HG03378 (cell line): ENCODE measurements around the gene TEX2.
"Not testable (repeated sequence)": the region's sequence is repeated elsewhere in the genome, so short reads cannot be mapped to it uniquely, and the experiment has no call there.

Experiments
- ATAC-seq: cut with Tn5 transposase; IDR thresholded peaks from one replicate; pipeline ENCODE4 v1.9.1; 2021; ENCODE audit warnings: mild to moderate bottlenecking, moderate library complexity; ENCODE audit not compliant: unreplicated experiment

Gene TEX2

GRCh38 chr17:64240741-64241347, 22.2 kb downstream of the TEX2 start:
- ATAC-seq, result no peak

GRCh38 chr17:64240261-64240740, 22.8 kb downstream of the TEX2 start:
- no peak for ATAC-seq

DNA sequence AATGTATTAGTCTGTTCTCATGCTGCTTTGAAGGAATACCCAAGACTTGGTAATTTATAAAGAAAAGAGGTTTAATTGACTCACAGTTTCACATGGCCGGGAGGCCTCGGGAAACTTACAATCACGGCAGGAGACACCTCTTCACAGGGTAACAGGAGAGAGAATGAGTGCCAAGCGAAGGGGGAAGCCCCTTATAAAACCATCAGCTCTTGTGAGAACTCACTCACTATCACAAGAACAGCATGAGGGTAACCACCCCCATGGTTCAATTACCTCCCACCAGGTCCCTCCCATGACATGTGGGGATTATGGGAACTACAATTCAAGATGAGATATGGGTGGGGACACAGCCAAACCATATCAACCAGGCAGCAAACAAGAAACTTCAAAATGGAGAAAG, 24.6 kb downstream of the TEX2 start:
- ATAC-seq, result not testable (repeated sequence)

DNA sequence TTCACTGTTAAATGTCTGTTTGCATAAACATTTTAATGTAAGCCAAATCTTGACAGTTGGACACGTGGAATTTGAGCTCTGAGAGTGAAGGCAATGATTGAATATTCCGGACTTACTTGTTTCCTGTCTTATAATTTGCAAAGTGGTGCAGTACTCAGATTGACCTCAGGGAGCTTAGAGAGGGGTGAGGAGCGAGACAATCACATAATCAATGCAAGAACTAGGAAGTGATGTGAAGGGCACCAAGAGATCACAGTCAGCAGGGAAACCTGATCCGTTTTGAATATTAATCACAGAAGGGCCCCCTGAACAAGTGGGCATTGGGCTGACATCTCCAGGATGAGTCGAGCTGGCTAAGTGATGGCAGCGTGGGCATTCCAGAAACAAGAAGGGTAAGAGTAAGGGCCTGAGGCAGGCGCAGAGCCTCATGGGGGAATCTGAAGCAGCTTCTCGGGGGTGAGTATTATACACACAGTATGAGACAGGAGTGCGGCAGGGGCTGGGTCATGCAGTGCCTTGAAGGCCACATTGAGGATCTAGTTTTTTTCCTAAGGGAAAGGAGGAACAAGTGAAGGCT, 26.1 kb downstream of the TEX2 start:
- no peak for ATAC-seq

DNA sequence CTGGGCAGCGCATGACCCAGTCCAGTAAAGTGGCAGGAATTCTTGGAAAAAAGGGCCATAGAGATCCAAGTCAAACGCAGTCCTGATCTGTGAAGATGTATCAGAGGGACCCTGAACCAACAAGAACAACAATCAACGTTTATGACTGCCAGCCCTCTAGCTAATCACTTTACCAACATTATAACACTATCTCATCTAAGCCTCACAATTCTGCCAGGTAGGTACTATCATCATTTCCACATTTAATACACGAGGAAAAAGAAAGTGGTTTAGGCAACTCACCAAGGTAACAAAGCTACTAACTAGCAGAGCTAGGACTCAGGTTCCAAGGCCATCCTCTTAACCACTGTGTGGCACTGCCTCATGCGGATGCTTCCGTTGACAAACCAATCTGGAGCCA, 28.1 kb downstream of the TEX2 start:
- ATAC-seq, result no peak

- ATAC-seq, result no peak
These were observed 30.4 kb downstream of the TEX2 start for GRCh38 chr17:64232466-64233262.

GRCh38 chr17:64231567-64232141, 31.4 kb downstream of the TEX2 start:
- ATAC-seq, result no peak

- ATAC-seq, result no peak
These were observed 32.2 kb downstream of the TEX2 start for GRCh38 chr17:64230791-64231408.

DNA sequence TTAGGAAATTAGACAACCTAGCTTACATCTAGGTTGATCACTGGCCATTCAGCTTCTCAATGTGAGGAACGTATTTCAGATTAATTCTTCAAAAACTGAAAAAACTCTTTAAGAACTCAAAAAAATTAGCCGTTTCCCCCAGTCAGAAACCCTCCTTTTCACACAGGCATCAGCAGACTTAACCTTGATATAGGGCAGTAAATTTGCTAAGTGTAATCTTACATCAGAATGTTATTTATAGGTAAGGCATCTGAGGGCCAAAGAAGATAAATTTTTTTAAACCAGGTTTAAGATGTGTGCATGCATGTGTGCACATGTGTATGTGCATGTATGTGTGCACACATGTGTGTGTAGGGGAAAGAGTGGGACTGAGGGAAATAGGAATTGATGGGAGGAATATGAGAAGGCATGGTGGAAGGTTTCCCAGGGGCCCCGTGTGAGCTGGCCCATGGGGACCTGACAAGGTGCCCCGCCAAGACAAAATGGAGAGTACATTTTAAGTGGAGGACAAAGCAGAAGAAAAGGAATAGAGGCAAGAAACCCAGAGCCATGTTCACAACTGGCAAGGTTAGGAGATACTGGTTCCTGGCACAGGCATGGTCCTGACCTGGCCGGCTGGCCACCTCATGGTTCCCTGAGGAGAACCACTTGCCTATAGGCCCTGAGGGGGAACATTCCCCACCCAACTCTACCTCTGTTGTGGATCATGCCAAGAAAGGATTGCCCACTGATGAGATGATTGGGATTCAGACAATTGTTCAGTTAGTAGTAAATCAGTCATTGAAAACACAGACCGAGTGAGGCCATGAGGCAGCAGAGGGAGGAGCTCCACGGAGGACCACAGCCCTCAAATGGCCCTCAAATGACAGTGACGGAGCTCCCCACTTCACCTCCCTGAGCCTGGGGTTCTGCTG, 33.0 kb downstream of the TEX2 start:
- ATAC-seq, result no peak

DNA sequence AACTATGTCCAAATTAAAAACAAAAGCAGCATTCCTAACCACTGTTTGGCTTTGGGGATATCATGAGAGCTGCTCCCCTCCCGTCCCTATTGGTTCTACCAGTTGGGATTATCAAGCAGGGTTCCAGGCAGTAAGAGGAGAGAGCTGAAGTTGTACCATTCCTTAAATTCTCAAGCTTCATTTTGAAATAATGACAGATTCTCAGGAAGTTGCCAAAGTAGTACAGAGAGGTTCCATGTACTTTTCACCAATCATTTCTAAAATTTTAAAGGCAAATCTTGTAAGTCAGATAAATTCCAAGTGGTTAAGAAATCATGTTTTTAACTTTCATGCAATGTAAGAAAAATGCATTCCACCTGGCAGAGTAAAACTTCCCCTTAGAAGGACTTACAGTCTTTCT, 36.9 kb downstream of the TEX2 start:
- no peak for ATAC-seq

DNA sequence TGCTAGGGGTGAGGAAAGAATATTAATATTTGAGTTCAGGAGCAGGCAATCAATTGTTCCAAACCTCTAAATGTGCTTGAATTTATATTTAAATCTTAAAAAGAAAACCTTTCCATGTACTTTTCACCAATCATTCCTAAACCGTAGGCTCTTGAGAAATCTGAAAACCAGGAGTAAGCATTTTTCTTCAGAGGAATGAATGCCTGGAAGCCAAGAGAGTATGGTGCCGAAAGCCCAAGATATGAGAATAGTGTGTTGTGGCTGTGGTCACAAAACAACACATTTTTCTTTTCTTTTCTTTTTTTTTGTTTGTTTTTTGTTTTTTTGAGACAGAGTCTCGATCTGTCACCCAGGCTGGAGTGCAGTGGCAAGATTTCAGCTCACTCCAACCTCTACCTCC, 37.6 kb downstream of the TEX2 start:
- no peak for ATAC-seq

DNA sequence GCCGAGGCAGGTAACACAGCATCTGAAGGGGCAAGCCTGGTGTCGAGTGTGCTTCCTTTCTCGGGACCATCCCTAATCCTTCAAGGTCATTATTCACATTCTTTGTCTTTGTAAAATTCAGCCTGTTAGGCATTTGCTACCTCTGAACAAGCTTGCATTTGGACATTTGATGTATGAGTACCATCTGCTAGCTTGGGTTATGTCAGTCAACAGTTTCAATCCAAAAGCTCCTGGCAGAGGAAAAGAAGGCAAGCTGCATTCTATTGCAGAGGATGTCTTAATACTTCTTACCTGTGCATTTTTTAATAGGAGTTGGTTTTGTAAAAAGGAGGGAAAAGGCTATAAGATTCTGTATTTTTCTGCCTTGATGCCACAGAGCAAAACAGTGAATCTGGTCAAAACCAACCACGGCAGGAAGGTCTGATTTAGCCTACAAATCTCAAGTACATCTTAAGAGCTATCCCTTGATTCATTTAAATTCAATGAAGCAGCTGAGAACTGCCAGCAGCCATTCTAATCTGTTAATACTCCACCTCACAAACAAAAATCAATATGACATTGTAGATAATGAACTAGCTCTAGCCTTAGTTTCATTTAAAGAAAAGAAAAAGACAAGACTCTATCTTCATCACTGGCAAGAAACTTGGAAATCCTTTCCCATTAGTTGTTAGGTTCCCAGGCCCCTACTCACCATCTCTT, 39.0 kb downstream of the TEX2 start:
- ATAC-seq, result no peak

- no peak for ATAC-seq
These were observed 39.8 kb downstream of the TEX2 start for GRCh38 chr17:64223283-64223682.

DNA sequence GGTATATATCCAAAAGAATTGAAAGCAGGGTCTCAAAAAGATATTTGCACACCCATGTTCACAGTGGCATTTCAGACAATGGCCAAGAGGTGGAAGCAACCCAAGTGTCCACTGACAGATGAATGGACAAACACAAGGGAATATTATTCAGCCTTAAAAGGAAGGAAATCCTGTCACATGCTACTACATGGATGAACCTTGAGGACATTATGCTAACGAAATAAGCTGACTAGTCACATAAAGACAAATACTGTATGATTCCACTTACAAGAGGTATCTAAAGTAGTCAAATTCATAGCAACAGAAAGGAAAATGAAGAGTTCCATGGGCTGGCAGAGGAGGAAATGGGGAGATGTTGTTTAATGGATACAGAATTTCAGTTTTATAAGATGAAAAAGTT, 41.4 kb downstream of the TEX2 start:
- no peak for ATAC-seq

DNA sequence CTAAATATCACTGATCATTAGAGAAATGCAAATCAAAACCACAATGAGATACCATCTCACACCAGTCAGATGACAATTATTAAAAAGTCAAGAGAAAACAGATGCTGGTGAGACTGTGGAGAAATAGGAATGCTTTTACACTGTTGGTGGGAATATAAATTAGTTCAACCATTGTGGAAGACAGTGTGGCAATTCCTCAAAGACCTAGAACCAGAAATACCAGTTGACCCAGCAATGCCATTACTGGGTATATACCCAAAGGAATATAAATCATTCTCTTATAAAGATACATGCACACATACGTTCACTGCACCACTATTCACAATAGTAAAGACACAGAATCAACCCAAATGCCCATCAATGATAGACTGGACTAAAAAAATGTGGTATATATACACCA, 42.5 kb downstream of the TEX2 start:
- ATAC-seq, result not testable (repeated sequence)

GRCh38 chr17:64219571-64219970, 43.5 kb downstream of the TEX2 start:
- no peak for ATAC-seq

DNA sequence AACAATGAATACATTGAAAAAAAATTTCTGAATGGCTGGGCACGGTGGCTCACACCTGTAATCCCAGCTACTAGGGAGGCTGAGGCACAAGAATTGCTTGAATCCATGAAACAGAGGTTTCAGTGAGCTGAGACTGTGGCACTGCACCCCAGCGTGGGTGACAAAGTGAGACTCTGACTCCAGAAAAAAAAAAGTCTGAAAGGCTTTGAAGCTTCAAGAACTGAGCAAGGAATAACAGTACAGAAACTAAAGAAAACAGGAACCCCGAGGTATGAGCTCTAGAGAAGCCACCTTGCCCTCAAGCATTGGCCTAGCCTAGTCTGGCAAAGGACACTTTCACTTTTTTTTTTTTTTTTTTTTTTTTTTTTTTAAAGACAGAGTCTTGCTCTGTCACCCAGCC, 45.0 kb downstream of the TEX2 start:
- ATAC-seq, result peak; percentile 80

- ATAC-seq, result no peak
These were observed 45.8 kb downstream of the TEX2 start for GRCh38 chr17:64217249-64217691.
